HepG2 (cell line): Measurements from ENCODE around the gene COL5A1. TPM values are rescaled to one million over a fixed set of nuclear protein-coding genes. Genes with fewer than 3 reads are reported as not detected.

Source experiments
- ATAC-seq: fragments of 200-7000 bp; cut with Tn5 transposase; 3 replicates; pipeline ENCODE4 v1.9.1; 2020; ENCODE audit warnings: mild to moderate bottlenecking, moderate library complexity
- BruUV-seq: library from RNA; stranded (reverse); fragments of 400-500 nt; replicated peaks from 2 replicates; lab custom pipeline; 2021; lab: Mats Ljungman, UMichigan
- CTCF ChIA-PET: fragments of 300-600 bp; formaldehyde crosslinking; extraction: SDS; loops from one replicate; lab custom pipeline; 2021; ENCODE audit warnings: low total read pairs, inconsistent platforms, low intra/inter-chr PET ratio; lab: Yijun Ruan, JAX
- POLR2A ChIA-PET: fragments of 350-600 bp; sonication (Branson Sonifier 250); formaldehyde crosslinking; loops from one replicate; lab custom pipeline; 2020; ENCODE audit warnings: antibody characterized with exemption, inconsistent platforms; lab: Yijun Ruan, JAX
- DNase-seq: peaks from one replicate; pipeline ENCODE4 v3.0.0-alpha.2; 2015; ENCODE audit warnings: low spot score
- FAIRE-seq: peaks from 3 replicates; lab custom pipeline; 2011; peaks lifted over from hg19 to GRCh38; lab: Jason Lieb, UNC
- H2AFZ ChIP-seq: one replicate; pipeline ENCODE4 v1.6.1; 2011; ENCODE audit warnings: low read length, inconsistent platforms
- H3K27ac ChIP-seq: fragments of 300-600 bp; 3 replicates; pipeline ENCODE4 v1.8.0; 2011; ENCODE audit warnings: mixed run types, mild to moderate bottlenecking, mixed read lengths, low read length, inconsistent platforms; ENCODE audit not compliant: insufficient read depth; ENCODE audit errors: extremely low read length
- H3K27me3 ChIP-seq, 2 experiments: fragments of 200-600 bp in 1 of 2; 2 replicates in 1 of 2; 3 replicates in 1 of 2; pipeline versions ENCODE4 v1.6.0 to v1.8.0; 2011; ENCODE audit warnings: low read length in 2 of 2, mild to moderate bottlenecking in 2 of 2, moderate library complexity in 2 of 2, inconsistent platforms in 1 of 2; ENCODE audit not compliant: insufficient read depth in 2 of 2, control insufficient read depth in 1 of 2
- H3K36me3 ChIP-seq, 2 experiments: fragments of 200-600 bp in 1 of 2; replicated peaks in 1 of 2; 2 replicates in 1 of 2; 3 replicates in 1 of 2; pipeline versions ENCODE4 v1.5.1 to v1.8.0; 2011; ENCODE audit warnings: low read length in 2 of 2, inconsistent platforms in 1 of 2; ENCODE audit not compliant: insufficient read depth in 2 of 2, control insufficient read depth in 1 of 2
- H3K4me1 ChIP-seq: 2 replicates; pipeline ENCODE4 v1.5.1; 2012; ENCODE audit warnings: low read length, inconsistent platforms; ENCODE audit not compliant: insufficient read depth
- H3K4me2 ChIP-seq: 2 replicates; pipeline ENCODE4 v1.6.0; 2011; ENCODE audit warnings: low read depth, low read length, inconsistent platforms
- H3K4me3 ChIP-seq, 3 experiments: fragments of 200-600 bp in 1 of 3; sonication (generic), shearing (Covaris generic) in 1 of 3; replicated peaks in 1 of 3; 2 replicates each; pipeline ENCODE4 v1.5.1; 2011 to 2016; ENCODE audit warnings: low read length in 3 of 3, inconsistent platforms in 2 of 3, low read depth in 2 of 3, mild to moderate bottlenecking in 2 of 3, control low read depth in 1 of 3, mixed read lengths in 1 of 3; ENCODE audit not compliant: insufficient read depth in 1 of 3
- H3K79me2 ChIP-seq: one replicate; pipeline ENCODE4 v1.6.1; 2011; ENCODE audit warnings: low read length, inconsistent platforms; ENCODE audit not compliant: insufficient read depth
- H3K9ac ChIP-seq: 2 replicates; pipeline ENCODE4 v1.6.0; 2011; ENCODE audit warnings: mild to moderate bottlenecking, low read depth, low read length, inconsistent platforms; ENCODE audit not compliant: insufficient read depth
- H3K9me3 ChIP-seq: 2 replicates; pipeline ENCODE4 v1.5.1; 2012; ENCODE audit warnings: mild to moderate bottlenecking, low read length
- H4K20me1 ChIP-seq: 2 replicates; pipeline ENCODE4 v1.6.0; 2011; ENCODE audit warnings: inconsistent platforms, mild to moderate bottlenecking, low read length, moderate library complexity; ENCODE audit not compliant: insufficient read depth
- BHLHE40 ChIP-seq: IDR thresholded peaks from 2 replicates; pipeline ENCODE4 v1.6.1; 2011; ENCODE audit warnings: low read length, improper control_type of control experiment
- DR1 ChIP-seq: sonication (generic); formaldehyde crosslinking; IDR thresholded peaks from 2 replicates; pipeline ENCODE4 v1.8.0; 2021; ENCODE audit warnings: mild to moderate bottlenecking, missing genetic modification reagents, inconsistent platforms
- FOXP1 ChIP-seq, 2 experiments: fragments of 450-650 bp in 1 of 2; IDR thresholded peaks; 2 replicates each; pipeline ENCODE4 v1.6.1; 2017 to 2018; ENCODE audit warnings: antibody characterized with exemption in 1 of 2
- HNRNPH1 ChIP-seq: fragments of 200-400 bp; formaldehyde crosslinking; optimal IDR thresholded peaks from 2 replicates; pipeline ENCODE3; 2017; ENCODE audit warnings: mild to moderate bottlenecking, low read depth, low read length
- KLF6 ChIP-seq: IDR thresholded peaks from 2 replicates; pipeline ENCODE4 v1.8.0; 2016; ENCODE audit warnings: missing biosample characterization, missing genetic modification reagents
- NFE2 ChIP-seq: sonication (generic); formaldehyde crosslinking; IDR thresholded peaks from 2 replicates; pipeline ENCODE4 v1.4.0; 2020; ENCODE audit warnings: missing genetic modification reagents
- PPARG ChIP-seq: conservative IDR thresholded peaks from 2 replicates; pipeline ENCODE4 v1.6.1; 2016; ENCODE audit warnings: missing biosample characterization, missing genetic modification reagents
- SCMH1 ChIP-seq: sonication (generic); formaldehyde crosslinking; IDR thresholded peaks from 2 replicates; pipeline ENCODE4 v1.9.0; 2021; ENCODE audit warnings: missing genetic modification reagents, mild to moderate bottlenecking, borderline replicate concordance
- SP5 ChIP-seq: IDR thresholded peaks from 2 replicates; pipeline ENCODE4 v1.6.1; 2016; ENCODE audit warnings: low read depth, borderline replicate concordance
- U2AF2 ChIP-seq: fragments of 200-400 bp; formaldehyde crosslinking; IDR thresholded peaks from 2 replicates; pipeline ENCODE4 v1.6.1; 2017; ENCODE audit warnings: low read depth, mild to moderate bottlenecking, low read length
- ZEB1 ChIP-seq: IDR thresholded peaks from 2 replicates; pipeline ENCODE4 v1.6.1; 2012; ENCODE audit warnings: mild to moderate bottlenecking, low read depth, inconsistent platforms; ENCODE audit not compliant: insufficient replicate concordance
- ZFP62 ChIP-seq: sonication (generic); formaldehyde crosslinking; IDR thresholded peaks from 2 replicates; pipeline ENCODE4 v1.4.0; 2020; ENCODE audit warnings: missing genetic modification reagents
- ZNF10 ChIP-seq: sonication (generic); formaldehyde crosslinking; IDR thresholded peaks from 2 replicates; pipeline ENCODE4 v1.4.0; 2020; ENCODE audit warnings: mild to moderate bottlenecking, low read depth, missing genetic modification reagents, borderline replicate concordance
- ZNF138 ChIP-seq: sonication (generic); formaldehyde crosslinking; IDR thresholded peaks from 2 replicates; pipeline ENCODE4 v1.5.0; 2020; ENCODE audit warnings: mild to moderate bottlenecking, low read depth, missing genetic modification reagents
- ZNF782 ChIP-seq: sonication (generic); formaldehyde crosslinking; IDR thresholded peaks from 2 replicates; pipeline ENCODE4 v1.4.0; 2020; ENCODE audit warnings: missing genetic modification reagents, mild to moderate bottlenecking, borderline replicate concordance
- WGBS: methylation state at CpG from one replicate; pipeline ENCODE4 v1.1.6; 2017; ENCODE audit warnings: low lambda C conversion rate; 5-methylcytosine and 5-hydroxymethylcytosine counted together
- in situ Hi-C: cut with HindIII; loops from 2 replicates; pipeline ENCODE4 v1.10.0; 2017; ENCODE audit warnings: low pct_unique_long_range_greater_than_20kb; ENCODE audit not compliant: extremely low pct_ligation_motif_present
- intact Hi-C: fragments of 100-400 bp; cut with micrococcal nuclease; formaldehyde crosslinking; loops from one replicate; pipeline ENCODE4 v1.10.0; 2022; ENCODE audit not compliant: unreplicated experiment
- polyA plus RNA-seq, 8 experiments: library from polyadenylated mRNA; depleted of rRNA in 3 of 8; stranded (reverse) in 7 of 8; unstranded in 1 of 8; fragments of >200 nt; fragmentation: Illumina TruSeq in 4 of 8; extraction: Trizol in 4 of 8; gene quantifications; 2 replicates each; pipeline versions ENCODE4 v1.2.1 to v1.2.3, GENCODE V29; 2011 to 2016; ENCODE audit warnings: low read depth in 4 of 8, missing spikeins in 1 of 8, mixed read lengths in 1 of 8; ENCODE audit not compliant: insufficient read depth in 1 of 8
- total RNA-seq, 5 experiments: library from RNA; depleted of rRNA; stranded (reverse); fragments of >200 nt; fragmentation: Illumina TruSeq; extraction: Trizol; gene quantifications; 2 replicates each; pipeline ENCODE4 v1.2.3, GENCODE V29; 2016; ENCODE audit warnings: low read depth in 1 of 5
- TF ChIP-seq, protein P1 (sequence below): sonication (generic); formaldehyde crosslinking; IDR thresholded peaks from 2 replicates; pipeline ENCODE4 v1.5.1; 2020; ENCODE audit warnings: missing genetic modification reagents, mild to moderate bottlenecking, borderline replicate concordance

COL5A1 gene
- total and polyA plus RNA-seq, 2 of the 13 experiments (the other 11 are each of a cell fraction or from before 2014, with no cell fraction given) = not detected

DNA sequence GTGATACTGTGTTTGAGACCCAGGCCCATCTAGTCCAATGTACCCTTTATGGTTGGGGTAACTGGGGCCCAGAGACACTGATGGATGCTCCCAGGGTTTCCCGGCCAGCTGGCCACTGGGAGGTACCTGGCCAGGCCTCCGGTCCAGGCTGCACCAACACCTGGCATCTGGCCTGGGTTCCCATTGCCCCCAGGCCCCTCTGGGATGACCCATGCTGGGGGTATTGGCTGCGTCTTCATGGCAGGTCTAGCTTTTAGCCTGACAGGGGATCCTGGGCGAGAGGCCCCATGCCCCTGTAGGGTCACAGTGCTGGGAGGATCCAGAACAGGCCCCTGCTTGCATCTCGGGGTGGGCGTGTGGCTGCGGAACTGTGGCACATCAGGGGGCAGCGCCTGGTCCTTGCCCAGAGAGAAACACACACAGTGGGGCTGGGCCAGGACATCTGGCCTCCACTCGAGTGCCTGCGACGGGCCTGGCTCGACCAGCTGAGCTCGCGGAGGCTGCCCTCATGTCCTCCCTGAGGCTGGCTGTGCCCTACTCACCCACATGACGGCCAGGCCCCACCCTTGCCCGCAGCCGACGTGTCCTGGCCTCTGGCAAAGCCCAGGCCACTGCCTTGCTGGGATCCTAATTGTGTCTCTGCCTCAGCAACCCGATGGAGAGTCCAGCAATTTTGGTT, 21.5 kb upstream of the COL5A1 start:
- in situ Hi-C loops = no loop called here

More for the DNA sequence above, 21.5 kb upstream of the COL5A1 start:
- H2AFZ ChIP-seq = no peak overlapping the region
- FAIRE-seq (no peak), ATAC-seq (no peak), DNase-seq (no peak)
- H3K79me2 ChIP-seq = no peaks in the 10 kb centered on the region
- ChIA-PET POLR2A (no interaction called here), CTCF (no interaction called here)
- no TSS peak for BruUV-seq
- peaks cover 9 to 78% of the 10 kb centered on the region in 2 experiments; a peak in 4 of 5 replicates for H3K27me3 ChIP-seq
- no peaks in the 10 kb centered on the region for H3K36me3 ChIP-seq
- H3K4me2 ChIP-seq = no peak overlapping the region
- no peak overlapping the region for H3K27ac ChIP-seq
- WGBS = 28% methylated on average over 9 of the region's 19 CpGs
- H3K9ac ChIP-seq = no peak overlapping the region
- no peaks in the 10 kb centered on the region for H3K9me3 ChIP-seq
- no peaks in the 10 kb centered on the region for H4K20me1 ChIP-seq
- H3K4me1 ChIP-seq = no peaks in the 10 kb centered on the region
- TF ChIP-seq NFE2 (CRISPR knock-in tag) = no peak
- no peak for TF ChIP-seq ZNF782 (CRISPR knock-in tag)
- no peak for TF ChIP-seq ZEB1
- no peak for TF ChIP-seq SCMH1 (CRISPR knock-in tag)
- no peak for TF ChIP-seq PPARG (CRISPR knock-in tag)
- TF ChIP-seq DR1 = no peak
- TF ChIP-seq ZNF138 = no peak
- no peak for TF ChIP-seq HNRNPH1
- TF ChIP-seq SP5 (CRISPR knock-in tag) = no peak
- no peak for TF ChIP-seq KLF6 (CRISPR knock-in tag)
- no peak for TF ChIP-seq BHLHE40
- TF ChIP-seq U2AF2 = no peak
- TF ChIP-seq FOXP1 (IDR thresholded peaks at IDR 0.05) = no peak
- TF ChIP-seq FOXP1 (CRISPR knock-in tag; IDR thresholded peaks at IDR 0.05) = no peak
- no peak for TF ChIP-seq ZFP62 (CRISPR knock-in tag)
- no peak for TF ChIP-seq ZNF10 (CRISPR knock-in tag)
- TF ChIP-seq, protein P1, sequence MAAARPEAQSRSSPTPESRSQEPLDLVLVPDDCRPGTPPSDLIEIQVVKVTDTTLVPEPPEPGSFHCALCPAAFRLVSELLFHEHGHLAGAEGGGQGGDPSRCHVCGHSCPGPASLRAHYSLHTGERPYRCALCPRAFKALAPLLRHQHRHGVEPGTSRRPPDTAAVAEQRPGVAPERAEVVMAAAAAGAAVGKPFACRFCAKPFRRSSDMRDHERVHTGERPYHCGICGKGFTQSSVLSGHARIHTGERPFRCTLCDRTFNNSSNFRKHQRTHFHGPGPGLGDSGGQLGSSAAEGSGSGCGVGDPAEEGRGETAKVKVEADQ (CRISPR knock-in tag) = no peak
- no peak overlapping the region for H3K4me3 ChIP-seq
- intact Hi-C loops = no loop called here
